ENCODE results near the gene DNAJC11.
"Not testable (repeated sequence)": the region's sequence is repeated elsewhere in the genome, so short reads cannot be mapped to it uniquely, and the experiment has no call there.

GRCh38 chr1:6636778-6637177, 64.8 kb downstream of the DNAJC11 start:
- not testable (repeated sequence) for TF ChIP-seq CTCF (IDR thresholded peaks at IDR 0.05 in 8 of 11, conservative IDR thresholded peaks at IDR 0.05 in 3 of 11); POLR2AphosphoS5 (IDR thresholded peaks at IDR 0.05)
